Non-pigmented ciliary epithelial cell (primary cell): ENCODE data around the gene PTPRR.

Experiments used
- DNase-seq: peaks from one replicate; pipeline ENCODE4 v3.0.0-alpha.2; 2010; ENCODE audit warnings: low read depth

The PTPRR gene

DNA sequence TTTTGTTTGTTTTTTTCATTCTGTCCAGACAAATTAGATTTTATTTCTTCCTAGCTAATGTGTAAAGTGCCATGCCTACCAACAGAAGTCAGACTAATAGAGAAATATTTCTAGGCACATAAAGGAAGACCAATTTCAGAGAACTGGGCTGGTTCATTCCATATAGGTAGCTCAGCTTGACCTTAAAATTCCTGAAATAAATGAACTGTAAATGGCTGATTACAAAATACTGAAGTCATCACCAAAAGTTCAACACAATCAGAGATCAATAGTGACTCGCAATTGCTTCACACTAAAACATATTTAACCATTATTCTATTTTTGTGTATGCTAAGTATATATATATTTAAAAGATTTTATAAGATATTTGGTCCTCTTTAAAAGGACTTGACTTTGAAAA lies 317.5 kb downstream of the PTPRR start:
- DNase-seq: peak; percentile 36

DNA sequence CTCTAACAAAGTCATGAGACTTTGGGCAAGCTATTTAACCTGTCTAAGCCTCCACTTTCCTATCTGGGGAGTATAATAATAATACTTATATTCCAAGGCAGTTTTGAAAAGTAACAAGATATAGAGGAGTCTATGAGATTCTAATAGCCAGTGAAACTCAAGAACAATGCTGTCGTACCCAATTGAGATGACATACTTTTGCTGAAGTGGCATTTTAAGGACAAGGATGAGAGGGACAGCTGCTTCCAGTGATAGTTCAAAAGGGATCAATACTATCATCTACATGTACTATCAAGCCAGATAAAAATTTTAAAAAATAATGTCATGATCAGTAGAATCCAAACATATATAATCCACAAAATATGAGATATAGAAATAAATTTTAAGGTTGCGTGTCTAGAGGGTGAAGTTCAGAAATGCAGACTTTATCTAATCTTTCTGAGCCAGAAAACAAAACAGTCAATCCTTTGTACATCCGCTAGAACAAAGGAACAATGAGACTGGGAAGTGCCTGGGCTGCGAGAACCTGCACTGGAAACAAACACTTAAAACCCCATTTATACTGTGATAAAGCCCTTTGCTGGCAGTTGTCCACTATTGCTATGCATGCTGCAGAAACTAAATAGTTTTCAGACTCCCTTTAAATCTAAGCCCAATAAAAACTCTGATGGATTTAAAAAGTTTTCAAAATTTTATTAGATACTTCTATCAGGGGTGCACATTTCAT lies 321.9 kb downstream of the PTPRR start:
- DNase-seq: no peak

DNA sequence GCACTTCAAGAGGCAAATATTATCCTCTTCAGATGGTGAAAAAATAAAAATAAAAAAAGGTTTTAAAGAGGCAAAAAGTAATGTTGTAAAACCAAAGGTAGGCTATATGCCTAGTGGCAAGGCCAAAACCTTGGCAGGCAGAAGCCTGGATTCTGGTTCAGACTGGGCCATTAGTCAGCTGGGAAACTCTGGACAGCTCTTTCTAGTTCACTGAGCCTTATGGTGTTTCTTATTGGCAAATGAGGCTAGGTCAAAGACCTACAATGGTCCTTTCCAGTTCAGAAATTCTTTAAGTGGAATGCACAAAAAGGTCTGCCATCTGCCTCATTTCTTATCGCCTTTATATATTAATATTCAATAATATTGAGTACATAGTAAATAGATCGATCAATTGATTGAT lies 327.9 kb downstream of the PTPRR start:
- DNase-seq: no peak

DNA sequence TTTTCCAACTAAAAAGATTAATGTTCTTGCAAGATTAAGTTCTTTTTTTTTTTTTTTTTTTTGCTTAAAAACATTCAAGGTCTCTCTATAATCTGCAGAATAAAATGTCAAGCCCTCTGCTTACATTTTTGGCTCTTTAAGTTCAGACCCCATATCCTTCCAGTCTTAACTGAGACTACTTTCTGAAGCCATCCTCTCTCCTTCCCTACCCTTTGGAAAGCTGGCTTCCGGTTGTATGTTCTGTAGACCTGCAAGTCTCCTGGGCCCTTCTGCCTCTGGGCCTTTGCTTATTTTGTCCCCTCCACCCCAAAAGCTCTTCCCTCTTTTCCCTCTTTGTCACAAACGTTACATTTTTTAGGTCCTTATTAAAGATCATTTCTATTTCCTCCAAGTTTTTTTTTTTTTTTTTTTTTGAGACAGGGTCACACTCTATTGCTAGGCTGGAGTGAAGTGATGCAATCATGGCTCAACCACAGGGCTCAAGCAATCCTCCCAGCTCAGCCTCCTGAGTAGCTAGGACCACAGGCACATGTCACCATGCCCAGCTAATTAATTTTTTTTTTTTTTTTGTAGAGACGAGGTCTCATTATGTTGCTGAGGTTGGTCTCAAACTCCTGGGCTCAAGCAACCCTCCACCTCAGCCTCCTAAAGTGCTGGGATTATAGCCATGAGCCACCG lies 329.9 kb downstream of the PTPRR start:
- DNase-seq: no peak

DNA sequence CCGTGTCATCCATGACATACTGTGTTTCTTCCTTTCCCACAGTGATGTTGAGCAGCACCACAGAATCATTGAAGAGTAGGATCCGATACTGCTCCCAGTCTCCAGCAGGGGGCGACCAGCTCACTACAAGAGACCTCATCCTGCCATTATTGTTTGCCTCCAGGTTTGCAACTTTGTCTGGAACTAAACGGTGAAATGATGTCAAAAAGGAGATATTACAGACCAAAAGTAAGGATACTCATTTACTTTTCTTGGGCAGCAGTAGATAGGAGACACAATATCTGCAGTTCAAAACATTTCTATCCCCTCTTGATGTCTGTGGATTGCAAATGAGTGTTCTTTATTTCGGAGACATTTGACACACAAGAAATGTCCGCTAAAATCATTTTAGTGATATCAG lies 330.5 kb downstream of the PTPRR start:
- DNase-seq: no peak
